ENCODE results near the gene LEKR1.

The LEKR1 gene

DNA sequence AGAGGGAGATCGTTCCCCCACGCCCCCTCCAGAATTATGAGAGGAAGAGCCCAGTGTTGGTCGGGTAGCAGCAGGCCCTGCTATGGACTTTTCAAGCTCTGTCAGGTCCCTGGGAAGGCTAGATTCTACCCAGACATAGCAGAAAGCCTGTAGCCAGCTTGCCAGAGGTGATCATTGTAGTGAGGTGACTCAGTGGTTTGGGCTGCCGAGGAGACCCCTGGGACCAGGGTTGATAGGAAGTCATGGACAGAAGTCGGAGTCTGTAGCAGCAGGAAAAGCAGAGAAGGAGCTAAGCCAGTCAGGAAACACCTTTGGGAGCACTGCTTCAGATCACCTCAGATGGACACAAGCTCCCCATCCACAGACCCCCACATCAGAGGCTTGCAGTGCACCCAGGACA is 266.1 kb downstream of the LEKR1 start:
- CTCF ChIA-PET: interaction anchor here (1.5 to 7.8 kb wide), 5 partner anchors 8 to 418 kb away, joined by 3 to 66 read pairs (median 5); partner anchors contain the start of gene TIPARP
- no peak for DNase-seq
- Mint-ChIP-seq H3K4me3 (no peak overlapping the region), H3K27me3 (peaks cover 4% of the 10 kb centered on the region), H3K27ac (no peak overlapping the region), H3K9me3 (no peaks in the 10 kb centered on the region), H3K36me3 (no peaks in the 10 kb centered on the region), H3K4me1 (peaks cover 50% of the 10 kb centered on the region)

- Mint-ChIP-seq H3K27me3 (peaks cover 4% of the 10 kb centered on the region), H3K9me3 (no peaks in the 10 kb centered on the region), H3K4me1 (peaks cover 41% of the 10 kb centered on the region), H3K36me3 (no peaks in the 10 kb centered on the region), H3K27ac (no peak overlapping the region), H3K4me3 (no peak overlapping the region)
- CTCF ChIA-PET: interaction anchor here (0.8 to 1.8 kb wide), 3 partner anchors 11 to 26 kb away, joined by 3 to 5 read pairs (median 5); no protein-coding TSS in a partner anchor
- no peak for DNase-seq
Measured at GRCh38 chr3:157093096-157093495, 266.9 kb downstream of the LEKR1 start.

DNA sequence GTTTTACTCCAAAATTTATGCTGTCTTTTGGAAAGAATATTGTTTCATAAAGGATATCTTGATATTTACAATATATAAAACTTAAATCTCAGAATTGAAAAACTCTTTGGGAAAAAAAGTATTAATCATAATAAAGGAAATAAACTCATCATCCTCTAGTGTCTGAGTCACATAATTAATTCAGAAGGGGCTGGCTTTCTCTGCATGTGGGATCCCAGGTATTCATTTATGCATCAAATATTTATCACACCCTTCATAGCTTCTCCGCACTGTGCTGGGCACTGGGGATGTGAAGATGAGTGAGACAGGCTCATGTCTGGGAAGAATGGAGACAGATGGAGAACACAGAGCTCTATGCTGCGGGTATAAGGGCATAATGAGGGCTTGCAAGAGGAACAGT is 268.1 kb downstream of the LEKR1 start:
- H3K36me3 Mint-ChIP-seq: no peaks in the 10 kb centered on the region
- no peak for DNase-seq
- H3K4me3 Mint-ChIP-seq: no peak overlapping the region
- no peaks in the 10 kb centered on the region for H3K9me3 Mint-ChIP-seq
- peaks cover 31% of the 10 kb centered on the region for H3K4me1 Mint-ChIP-seq
- H3K27me3 Mint-ChIP-seq: peaks cover 4% of the 10 kb centered on the region
- H3K27ac Mint-ChIP-seq: no peak overlapping the region
- CTCF ChIA-PET: interaction anchor here (0.9 to 1.8 kb wide), 6 partner anchors 11 to 43 kb away, joined by 3 to 5 read pairs (median 4); no protein-coding TSS in a partner anchor

DNA sequence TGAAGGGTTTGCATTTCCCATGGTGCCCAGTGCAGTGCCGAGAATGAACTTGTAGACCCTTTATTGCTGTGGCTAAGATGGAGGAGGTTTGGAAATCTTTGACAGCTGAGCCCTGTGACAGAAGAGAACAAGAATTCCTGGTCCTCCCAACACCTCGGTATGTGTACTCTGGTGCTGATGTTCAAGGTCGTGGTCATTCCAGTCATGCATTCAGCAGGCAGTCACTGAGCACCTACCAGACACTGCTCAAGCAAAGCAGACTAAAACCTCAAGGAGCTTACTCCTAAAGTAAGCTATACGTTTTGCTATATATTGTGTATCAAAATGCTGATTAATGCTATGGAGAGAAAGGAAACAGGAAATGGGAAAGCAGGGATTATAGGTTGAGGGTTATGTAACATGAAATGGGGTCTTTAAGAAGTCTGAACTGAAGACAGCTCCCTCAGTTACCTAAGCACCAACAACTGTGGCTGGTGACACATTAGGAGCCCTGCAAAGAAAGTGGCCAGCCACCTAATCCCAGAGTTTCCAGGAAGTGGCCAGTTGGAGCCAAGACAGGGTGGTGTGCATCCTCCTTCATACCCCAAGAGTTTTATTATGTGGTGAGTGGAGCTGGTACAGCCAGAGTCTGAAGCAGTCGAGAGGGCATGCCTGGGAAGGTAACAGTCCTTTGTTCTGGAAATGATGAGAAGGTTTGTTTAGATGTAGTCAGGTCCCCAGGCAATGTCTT is 268.8 kb downstream of the LEKR1 start:
- Mint-ChIP-seq H3K27me3 (peaks cover 4% of the 10 kb centered on the region), H3K9me3 (no peaks in the 10 kb centered on the region), H3K36me3 (no peaks in the 10 kb centered on the region), H3K27ac (no peak overlapping the region), H3K4me1 (peaks cover 25% of the 10 kb centered on the region), H3K4me3 (no peak overlapping the region)
- CTCF ChIA-PET: interaction anchor here (1.0 to 1.6 kb wide), 4 partner anchors 10 to 43 kb away, joined by 3 to 5 read pairs (median 4); no protein-coding TSS in a partner anchor
- no peak for DNase-seq

Measured in activated naive CD4-positive, alpha-beta T cell treated with anti-CD3 and anti-CD28 coated beads, Interleukin-2, amount 10 ng/mL, durations not matched to agents 7 days and 5 days (primary cell).